NB4 (cell line): ENCODE results near the gene EVA1B.

ENCODE experiments used
- DNase-seq: peaks from one replicate; pipeline ENCODE4 v3.0.0; 2010; ENCODE audit warnings: low read depth
- H3K4me3 ChIP-seq: one replicate; pipeline ENCODE4 v1.5.1; 2011; ENCODE audit warnings: mild to moderate bottlenecking, low read depth, low read length, moderate library complexity
- MYC ChIP-seq: IDR thresholded peaks from 2 replicates; pipeline ENCODE4 v1.6.1; 2011; ENCODE audit warnings: low read depth, low read length
- POLR2A ChIP-seq: IDR thresholded peaks from 2 replicates; pipeline ENCODE4 v1.6.1; 2011; ENCODE audit warnings: mild to moderate bottlenecking; ENCODE audit not compliant: insufficient read length; ENCODE audit errors: extremely low read depth
- TF ChIP-seq, protein P1 (sequence below): IDR thresholded peaks from 2 replicates; pipeline ENCODE4 v1.6.1; 2011; ENCODE audit warnings: low read depth, low read length
- TF ChIP-seq, protein P2 (sequence below): IDR thresholded peaks from one replicate; pipeline ENCODE4 v1.5.1; 2012; ENCODE audit warnings: low read depth, low read length

The EVA1B gene

GRCh38 chr1:36323636-36324352 is at the start of gene EVA1B:
TSS of gene EVA1B (minus strand) at chr1:36323645. CDS start at chr1:36323037, 608 bp downstream.
- DNase-seq, result peak; percentile 92
- TF ChIP-seq POLR2A, result peak; percentile 43
- no peak for TF ChIP-seq MYC
- TF ChIP-seq, protein P1, sequence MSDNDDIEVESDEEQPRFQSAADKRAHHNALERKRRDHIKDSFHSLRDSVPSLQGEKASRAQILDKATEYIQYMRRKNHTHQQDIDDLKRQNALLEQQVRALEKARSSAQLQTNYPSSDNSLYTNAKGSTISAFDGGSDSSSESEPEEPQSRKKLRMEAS, result no peak; the same call in 1 of the 2 replicates
- TF ChIP-seq, protein P2, sequence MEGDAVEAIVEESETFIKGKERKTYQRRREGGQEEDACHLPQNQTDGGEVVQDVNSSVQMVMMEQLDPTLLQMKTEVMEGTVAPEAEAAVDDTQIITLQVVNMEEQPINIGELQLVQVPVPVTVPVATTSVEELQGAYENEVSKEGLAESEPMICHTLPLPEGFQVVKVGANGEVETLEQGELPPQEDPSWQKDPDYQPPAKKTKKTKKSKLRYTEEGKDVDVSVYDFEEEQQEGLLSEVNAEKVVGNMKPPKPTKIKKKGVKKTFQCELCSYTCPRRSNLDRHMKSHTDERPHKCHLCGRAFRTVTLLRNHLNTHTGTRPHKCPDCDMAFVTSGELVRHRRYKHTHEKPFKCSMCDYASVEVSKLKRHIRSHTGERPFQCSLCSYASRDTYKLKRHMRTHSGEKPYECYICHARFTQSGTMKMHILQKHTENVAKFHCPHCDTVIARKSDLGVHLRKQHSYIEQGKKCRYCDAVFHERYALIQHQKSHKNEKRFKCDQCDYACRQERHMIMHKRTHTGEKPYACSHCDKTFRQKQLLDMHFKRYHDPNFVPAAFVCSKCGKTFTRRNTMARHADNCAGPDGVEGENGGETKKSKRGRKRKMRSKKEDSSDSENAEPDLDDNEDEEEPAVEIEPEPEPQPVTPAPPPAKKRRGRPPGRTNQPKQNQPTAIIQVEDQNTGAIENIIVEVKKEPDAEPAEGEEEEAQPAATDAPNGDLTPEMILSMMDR, result no peak
- H3K4me3 ChIP-seq, result peak within 1 kb of the TSS; percentile 61

DNA sequence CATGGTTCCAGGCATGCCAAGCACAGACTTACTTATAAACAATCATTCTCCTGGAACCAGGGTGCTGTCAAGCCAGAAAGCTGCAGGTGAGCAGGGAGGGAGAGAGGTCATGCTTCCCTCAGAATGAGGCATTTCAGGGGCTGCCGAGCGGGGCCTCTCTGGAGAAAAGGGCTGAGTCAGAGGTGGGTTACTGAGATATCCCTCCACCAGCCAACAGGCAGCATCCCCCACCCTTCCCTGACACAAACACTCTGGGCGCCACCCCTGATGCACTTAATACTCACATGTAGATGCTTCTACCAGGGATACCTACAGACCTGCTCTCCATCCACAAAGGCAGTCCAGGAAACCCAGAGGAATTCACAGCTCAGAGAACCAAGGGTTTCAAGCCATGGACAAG is 49.2 kb upstream of the EVA1B start:
- peak; percentile 58 for DNase-seq
- TF ChIP-seq, protein P2, result no peak
- no peak for TF ChIP-seq POLR2A
- TF ChIP-seq, protein P1, result no peak
- no peak for TF ChIP-seq MYC
- no peak overlapping the region for H3K4me3 ChIP-seq

- H3K4me3 ChIP-seq, result no peak overlapping the region
- TF ChIP-seq, protein P2, result peak; percentile 70
- TF ChIP-seq POLR2A (no peak), MYC (peak; percentile 38; the same call in 1 of the 2 replicates)
- TF ChIP-seq, protein P1, result 0 out of 2 replicates have a peak, but pooled peaks have one; percentile 26
- peak; percentile 74 for DNase-seq
Measured at GRCh38 chr1:36369061-36369861, 45.8 kb upstream of the EVA1B start.

GRCh38 chr1:36367798-36368197 is 44.4 kb upstream of the EVA1B start:
- H3K4me3 ChIP-seq, result no peak overlapping the region
- no peak for DNase-seq
- no peak for TF ChIP-seq MYC
- TF ChIP-seq POLR2A, result no peak
- TF ChIP-seq, protein P2, result no peak
- TF ChIP-seq, protein P1, result no peak

GRCh38 chr1:36367066-36367465 is 43.6 kb upstream of the EVA1B start:
- DNase-seq, result no peak
- TF ChIP-seq, protein P1, result no peak
- TF ChIP-seq MYC (no peak), POLR2A (no peak)
- TF ChIP-seq, protein P2, result no peak

More at GRCh38 chr1:36367066-36367465, 43.6 kb upstream of the EVA1B start:
- no peak overlapping the region for H3K4me3 ChIP-seq
